Measurements from ENCODE around the gene DYNC1LI2.

Gene DYNC1LI2

GRCh38 chr16:66691234-66691633 is 60.2 kb downstream of the DYNC1LI2 start:
- 0 out of 2 replicates have a peak, but pooled peaks cover 3% of the 10 kb centered on the region for H4K20me1 ChIP-seq (ENCODE audit: control insufficient read depth, insufficient read depth, low read depth, low read length)
- H3K9me3 ChIP-seq (ENCODE audit: control insufficient read depth, insufficient read depth, low read length): no peaks in the 10 kb centered on the region
- peaks cover 26% of the 10 kb centered on the region for H3K27me3 ChIP-seq (ENCODE audit: control insufficient read depth, low read length)
- peaks cover 10% of the 10 kb centered on the region for H3K4me1 ChIP-seq (ENCODE audit: control insufficient read depth, low read length)
- H3K4me3 ChIP-seq (ENCODE audit: low read length): no peak overlapping the region
- H3K4me2 ChIP-seq (ENCODE audit: low read length): no peak overlapping the region
- no peak overlapping the region for H3K27ac ChIP-seq (ENCODE audit: low read depth, low read length)
- no peaks in the 10 kb centered on the region for H3K36me3 ChIP-seq (ENCODE audit: control insufficient read depth, low read length)
- no peaks in the 10 kb centered on the region for H3F3A ChIP-seq (ENCODE audit: control insufficient read depth, insufficient read depth)
- TF ChIP-seq, protein P1, sequence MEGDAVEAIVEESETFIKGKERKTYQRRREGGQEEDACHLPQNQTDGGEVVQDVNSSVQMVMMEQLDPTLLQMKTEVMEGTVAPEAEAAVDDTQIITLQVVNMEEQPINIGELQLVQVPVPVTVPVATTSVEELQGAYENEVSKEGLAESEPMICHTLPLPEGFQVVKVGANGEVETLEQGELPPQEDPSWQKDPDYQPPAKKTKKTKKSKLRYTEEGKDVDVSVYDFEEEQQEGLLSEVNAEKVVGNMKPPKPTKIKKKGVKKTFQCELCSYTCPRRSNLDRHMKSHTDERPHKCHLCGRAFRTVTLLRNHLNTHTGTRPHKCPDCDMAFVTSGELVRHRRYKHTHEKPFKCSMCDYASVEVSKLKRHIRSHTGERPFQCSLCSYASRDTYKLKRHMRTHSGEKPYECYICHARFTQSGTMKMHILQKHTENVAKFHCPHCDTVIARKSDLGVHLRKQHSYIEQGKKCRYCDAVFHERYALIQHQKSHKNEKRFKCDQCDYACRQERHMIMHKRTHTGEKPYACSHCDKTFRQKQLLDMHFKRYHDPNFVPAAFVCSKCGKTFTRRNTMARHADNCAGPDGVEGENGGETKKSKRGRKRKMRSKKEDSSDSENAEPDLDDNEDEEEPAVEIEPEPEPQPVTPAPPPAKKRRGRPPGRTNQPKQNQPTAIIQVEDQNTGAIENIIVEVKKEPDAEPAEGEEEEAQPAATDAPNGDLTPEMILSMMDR (IDR thresholded peaks at IDR 0.05; ENCODE audit: low read depth, low read length, poor library complexity, severe bottlenecking): no peak
- no peak for TF ChIP-seq EZH2phosphoT487 (IDR thresholded peaks at IDR 0.05; ENCODE audit: borderline replicate concordance, low read length)
- no peaks in the 10 kb centered on the region for H3K9me2 ChIP-seq (replicated peaks; ENCODE audit: control insufficient read depth, low read length)
- no peaks in the 10 kb centered on the region for H3K79me2 ChIP-seq (ENCODE audit: control insufficient read depth, low read length)

DNA sequence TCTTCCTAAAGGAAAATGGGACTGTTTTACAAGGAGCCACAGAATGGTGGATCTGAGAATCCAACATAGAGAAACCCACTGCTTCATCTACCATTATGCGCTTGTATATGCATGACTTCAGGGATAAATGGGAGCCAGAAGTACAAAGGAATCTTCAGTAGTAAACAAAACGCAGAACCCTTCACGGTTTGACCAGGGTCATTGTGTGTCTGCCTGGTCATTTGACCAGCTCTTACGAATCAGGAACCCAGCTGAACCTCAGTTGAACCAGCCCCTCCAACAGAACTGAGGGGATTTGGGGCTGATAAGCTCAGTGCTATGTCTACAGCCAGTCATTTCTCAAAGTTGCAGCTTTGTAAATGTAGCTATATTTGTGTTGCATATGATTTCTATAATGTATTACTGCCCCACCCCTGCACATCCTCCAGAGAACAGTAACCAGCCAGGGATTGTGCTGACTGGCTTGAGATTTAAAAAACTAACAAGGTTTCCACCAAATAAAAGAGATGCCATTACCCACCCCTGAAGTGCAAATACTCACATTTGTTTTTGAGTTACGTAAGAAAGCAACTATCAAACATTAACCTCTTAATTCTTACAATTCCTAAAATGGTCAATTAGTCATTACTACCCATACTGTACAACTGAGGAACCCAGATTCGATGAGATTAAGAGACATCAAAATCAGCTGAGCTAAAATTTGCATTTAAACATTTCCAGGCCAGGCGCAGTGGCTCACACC is 61.1 kb downstream of the DYNC1LI2 start:
- H3K36me3 ChIP-seq (ENCODE audit: control insufficient read depth, low read length): no peaks in the 10 kb centered on the region
- no peak overlapping the region for H3K27ac ChIP-seq (ENCODE audit: low read depth, low read length)
- H3K4me2 ChIP-seq (ENCODE audit: low read length): no peak overlapping the region
- no peaks in the 10 kb centered on the region for H3K9me3 ChIP-seq (ENCODE audit: control insufficient read depth, insufficient read depth, low read length)
- H3K4me1 ChIP-seq (ENCODE audit: control insufficient read depth, low read length): peaks cover under 1% of the 10 kb centered on the region
- H4K20me1 ChIP-seq (ENCODE audit: control insufficient read depth, insufficient read depth, low read depth, low read length): no peaks in the 10 kb centered on the region
- TF ChIP-seq, protein P1 (IDR thresholded peaks at IDR 0.05; ENCODE audit: low read depth, low read length, poor library complexity, severe bottlenecking): no peak
- no peak for TF ChIP-seq EZH2phosphoT487 (IDR thresholded peaks at IDR 0.05; ENCODE audit: borderline replicate concordance, low read length)
- H3F3A ChIP-seq (ENCODE audit: control insufficient read depth, insufficient read depth): no peaks in the 10 kb centered on the region
- H3K79me2 ChIP-seq (ENCODE audit: control insufficient read depth, low read length): no peaks in the 10 kb centered on the region
- peaks cover 18% of the 10 kb centered on the region for H3K27me3 ChIP-seq (ENCODE audit: control insufficient read depth, low read length)
- H3K4me3 ChIP-seq (ENCODE audit: low read length): no peak overlapping the region
- no peaks in the 10 kb centered on the region for H3K9me2 ChIP-seq (replicated peaks; ENCODE audit: control insufficient read depth, low read length)

DNA sequence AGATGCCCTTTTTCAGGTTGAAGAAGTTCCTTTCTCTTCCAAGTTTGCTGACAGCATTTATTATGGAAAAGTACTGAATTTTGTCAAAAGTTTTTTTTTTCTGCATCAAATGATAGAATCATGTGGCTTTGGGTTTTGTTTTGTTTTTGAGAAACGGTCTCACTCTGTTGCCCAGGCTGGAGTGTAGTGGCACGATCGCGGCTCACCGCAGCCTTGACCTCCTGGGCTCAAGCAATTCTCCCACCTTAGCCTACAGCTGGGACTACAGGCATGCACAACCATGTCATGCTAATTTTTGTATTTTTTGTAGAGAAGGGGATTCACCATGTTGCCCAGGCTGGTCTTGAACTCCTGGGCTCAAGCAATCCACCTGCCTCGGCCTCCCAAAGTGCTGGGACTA is 62.1 kb downstream of the DYNC1LI2 start:
- no peak overlapping the region for H3K4me3 ChIP-seq (ENCODE audit: low read length)
- TF ChIP-seq, protein P1 (IDR thresholded peaks at IDR 0.05; ENCODE audit: low read depth, low read length, poor library complexity, severe bottlenecking): no peak
- no peak for TF ChIP-seq EZH2phosphoT487 (IDR thresholded peaks at IDR 0.05; ENCODE audit: borderline replicate concordance, low read length)
- no peaks in the 10 kb centered on the region for H3F3A ChIP-seq (ENCODE audit: control insufficient read depth, insufficient read depth)
- H3K4me1 ChIP-seq (ENCODE audit: control insufficient read depth, low read length): no peaks in the 10 kb centered on the region
- peaks cover 17% of the 10 kb centered on the region for H3K27me3 ChIP-seq (ENCODE audit: control insufficient read depth, low read length)
- H3K36me3 ChIP-seq (ENCODE audit: control insufficient read depth, low read length): no peaks in the 10 kb centered on the region
- no peaks in the 10 kb centered on the region for H3K9me2 ChIP-seq (replicated peaks; ENCODE audit: control insufficient read depth, low read length)
- H3K4me2 ChIP-seq (ENCODE audit: low read length): no peak overlapping the region
- H3K79me2 ChIP-seq (ENCODE audit: control insufficient read depth, low read length): no peaks in the 10 kb centered on the region
- no peaks in the 10 kb centered on the region for H4K20me1 ChIP-seq (ENCODE audit: control insufficient read depth, insufficient read depth, low read depth, low read length)
- no peaks in the 10 kb centered on the region for H3K9me3 ChIP-seq (ENCODE audit: control insufficient read depth, insufficient read depth, low read length)
- H3K27ac ChIP-seq (ENCODE audit: low read depth, low read length): no peak overlapping the region
